HL-60 (cell line): ENCODE measurements around the gene TBC1D24.

ENCODE experiments used
- DNase-seq, 2 experiments: peaks; one replicate each; pipeline ENCODE4 v3.0.0-alpha.2; 2010 to 2020; ENCODE audit warnings: low read depth in 1 of 2, low spot score in 1 of 2
- H3K27ac ChIP-seq: fragments of 250-450 bp; sonication (Bioruptor Pico); replicated peaks from 2 replicates; pipeline ENCODE4 v1.5.1; 2020; ENCODE audit warnings: mild to moderate bottlenecking, moderate library complexity
- H3K27me3 ChIP-seq: fragments of 250-450 bp; sonication (Bioruptor Pico); 2 replicates; pipeline ENCODE4 v1.5.1; 2021; ENCODE audit warnings: mild to moderate bottlenecking, moderate library complexity; ENCODE audit not compliant: insufficient read depth, poor library complexity, severe bottlenecking
- H3K4me3 ChIP-seq: replicated peaks from 2 replicates; pipeline ENCODE4 v1.5.1; 2011; ENCODE audit warnings: mild to moderate bottlenecking, control low read depth, low read length; ENCODE audit not compliant: insufficient read depth
- CTCF ChIP-seq: IDR thresholded peaks from one replicate; pipeline ENCODE4 v1.5.1; 2011; ENCODE audit warnings: low read length, control low read depth, inconsistent platforms; ENCODE audit not compliant: insufficient read depth
- GABPA ChIP-seq: IDR thresholded peaks from 2 replicates; pipeline ENCODE4 v1.6.1; 2012; ENCODE audit warnings: low read depth
- POLR2AphosphoS5 ChIP-seq: IDR thresholded peaks from 2 replicates; pipeline ENCODE4 v1.6.1; 2012; ENCODE audit warnings: low read depth
- REST ChIP-seq: IDR thresholded peaks from 2 replicates; pipeline ENCODE4 v1.6.1; 2012; ENCODE audit warnings: low read depth; ENCODE audit not compliant: insufficient replicate concordance
- SPI1 ChIP-seq: IDR thresholded peaks from 2 replicates; pipeline ENCODE4 v1.6.1; 2012; ENCODE audit warnings: low read depth, mild to moderate bottlenecking, borderline replicate concordance
- long read RNA-seq: library from polyadenylated mRNA; unstranded; transcript quantifications from one replicate; pipeline ENCODE4 v2.0.0, GENCODE V29; 2020

The TBC1D24 gene
- long read RNA-seq, full-length matches to known transcripts = 3 of 7 reads
- long read RNA-seq, partial matches to known transcripts = 0 of 7 reads
- long read RNA-seq, other reads (novel, unspliced or antisense) = 4 of 7 reads

DNA sequence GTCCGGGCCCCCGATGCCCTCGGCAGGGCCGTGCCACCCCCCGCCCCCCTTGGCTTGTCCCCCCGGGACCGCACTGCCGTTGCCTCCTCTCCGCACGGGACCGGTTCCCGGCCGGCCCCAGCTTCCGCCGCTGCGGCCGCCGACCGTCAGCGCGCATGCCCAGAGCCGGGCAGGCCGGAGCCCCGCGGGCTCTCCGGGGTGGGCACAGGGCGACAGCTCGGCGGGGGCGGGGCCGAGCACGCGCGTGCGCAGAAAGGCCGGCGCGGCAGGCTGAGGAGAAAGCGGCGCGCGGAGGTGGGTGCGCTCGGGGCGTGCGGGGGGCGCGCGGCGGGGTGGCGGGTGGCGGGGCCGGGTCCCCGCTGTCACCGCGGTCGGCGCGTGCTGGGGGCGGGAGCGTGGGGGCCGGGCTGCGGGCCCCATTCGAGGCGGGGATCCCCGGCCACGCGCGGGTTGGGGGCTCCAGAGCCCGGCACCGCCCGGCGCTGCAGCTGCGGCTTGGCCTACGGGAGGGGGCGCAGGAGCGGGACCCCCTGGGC, at the start of gene TBC1D24:
TBC1D24 (plus strand) TSS at position 251 of the 536 bp plus-strand sequence. CDS start 21,022 bp downstream, outside the sequence.
- Histone ChIP-seq H3K4me3 (peak within 1 kb of the TSS; percentile 60), H3K27me3 (peaks cover 17% of the 10 kb centered on the region), H3K27ac (peak within 1 kb of the TSS; percentile 86)
- TF ChIP-seq GABPA (no peak), CTCF (no peak), SPI1 (no peak), REST (no peak), POLR2AphosphoS5 (no peak; the same call in 1 of the 2 replicates)
- DNase-seq = peak; percentile 79 to 80

DNA sequence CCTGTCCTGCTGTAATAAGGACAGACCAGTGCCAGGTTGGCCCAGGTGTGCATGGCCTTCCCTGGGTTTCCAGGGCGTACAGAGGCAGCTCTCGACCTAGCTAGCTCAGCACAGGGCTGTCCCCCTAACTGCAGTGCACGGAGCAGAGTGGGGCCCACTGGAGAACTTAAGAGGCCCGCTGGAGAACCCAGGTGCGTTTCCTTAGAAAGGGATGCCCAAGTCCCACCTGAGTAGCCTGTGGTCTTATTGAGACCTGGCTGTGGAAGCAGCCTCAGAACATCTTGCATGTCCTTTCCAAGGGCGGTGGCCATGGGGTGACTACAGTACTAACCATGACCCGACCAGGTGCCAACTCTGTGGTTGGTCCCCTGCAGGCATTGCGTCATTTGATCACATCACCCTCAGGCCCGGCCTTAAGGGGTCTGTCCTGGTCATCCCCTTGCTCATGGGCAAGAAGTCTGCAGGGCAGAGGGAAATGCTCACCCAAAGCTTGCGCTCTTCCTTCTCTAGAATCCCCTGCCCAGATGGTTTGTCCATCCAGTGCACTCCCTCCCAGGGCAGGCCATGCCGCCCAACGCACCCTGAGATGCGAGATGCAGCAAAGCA, 49.0 kb upstream of the TBC1D24 start:
- Histone ChIP-seq H3K27me3 (no peaks in the 10 kb centered on the region), H3K4me3 (no peak overlapping the region), H3K27ac (no peak overlapping the region)
- no peak for DNase-seq
- TF ChIP-seq CTCF = no peak
- TF ChIP-seq POLR2AphosphoS5 = no peak
- no peak for TF ChIP-seq SPI1
- no peak for TF ChIP-seq GABPA
- no peak for TF ChIP-seq REST

DNA sequence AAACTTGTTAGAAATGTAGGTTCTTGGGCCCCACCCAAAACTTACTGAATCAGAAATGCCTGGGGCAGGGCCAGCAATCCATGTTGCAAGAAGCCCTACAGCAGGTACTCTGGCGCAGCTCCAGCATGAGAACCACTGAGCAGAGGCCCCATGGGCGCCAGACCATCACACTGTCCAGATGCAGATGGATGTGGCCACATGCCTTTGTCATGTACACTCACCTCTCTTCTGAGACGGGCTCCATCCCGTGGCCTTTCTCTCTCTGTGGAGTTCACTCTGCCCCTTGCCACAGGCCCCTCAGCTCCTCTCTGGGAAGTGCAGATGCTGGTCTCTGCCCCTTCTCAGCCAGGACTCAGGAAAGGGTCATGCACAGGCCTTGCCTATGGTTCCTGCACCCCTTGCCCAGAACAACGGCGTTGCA, 48.0 kb upstream of the TBC1D24 start:
- H3K4me3 ChIP-seq = no peak overlapping the region
- DNase-seq = no peak
- H3K27ac ChIP-seq = no peak overlapping the region
- no peak for TF ChIP-seq GABPA
- no peak for TF ChIP-seq CTCF
- TF ChIP-seq SPI1 = no peak
- TF ChIP-seq REST = no peak
- TF ChIP-seq POLR2AphosphoS5 = no peak
- no peaks in the 10 kb centered on the region for H3K27me3 ChIP-seq
